A673 (cell line): ENCODE data around the gene CDCP2.

ENCODE experiments used
- EZH2 ChIP-seq: fragments of 200-600 bp; sonication (generic); IDR thresholded peaks from 2 replicates; pipeline ENCODE4 v1.6.1; 2017; ENCODE audit warnings: borderline replicate concordance, low read depth, mild to moderate bottlenecking, mixed read lengths, antibody characterized with exemption, low read length; ENCODE audit not compliant: poor library complexity, severe bottlenecking
- TF ChIP-seq, protein P1 (sequence below): fragments of 300-800, 200-600 bp; sonication (generic); conservative IDR thresholded peaks from 2 replicates; pipeline ENCODE4 v1.5.1; 2017; ENCODE audit warnings: low read depth, mild to moderate bottlenecking, antibody characterized with exemption, low read length, moderate library complexity, mixed read lengths

DNA sequence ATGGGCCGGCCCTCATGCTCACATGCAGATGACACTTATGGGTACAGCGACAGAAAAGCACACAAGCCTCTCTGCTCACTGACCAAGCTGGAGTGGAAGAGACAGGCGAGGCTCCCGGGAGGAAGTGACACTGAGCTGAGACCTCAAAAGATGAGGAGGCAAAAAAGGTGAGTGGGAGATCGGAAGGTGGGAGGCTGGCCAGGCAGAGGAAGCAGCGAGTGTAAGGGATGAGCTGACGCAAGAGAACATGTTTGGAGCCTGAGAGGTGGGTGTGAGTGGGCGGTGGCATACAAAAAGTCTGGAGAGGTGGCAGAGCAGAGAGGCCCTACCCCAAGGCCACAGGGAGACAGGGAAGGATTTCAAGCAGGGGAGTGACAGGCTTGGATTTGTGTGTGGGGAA lies 18.2 kb upstream of the CDCP2 start:
- TF ChIP-seq, protein P1, sequence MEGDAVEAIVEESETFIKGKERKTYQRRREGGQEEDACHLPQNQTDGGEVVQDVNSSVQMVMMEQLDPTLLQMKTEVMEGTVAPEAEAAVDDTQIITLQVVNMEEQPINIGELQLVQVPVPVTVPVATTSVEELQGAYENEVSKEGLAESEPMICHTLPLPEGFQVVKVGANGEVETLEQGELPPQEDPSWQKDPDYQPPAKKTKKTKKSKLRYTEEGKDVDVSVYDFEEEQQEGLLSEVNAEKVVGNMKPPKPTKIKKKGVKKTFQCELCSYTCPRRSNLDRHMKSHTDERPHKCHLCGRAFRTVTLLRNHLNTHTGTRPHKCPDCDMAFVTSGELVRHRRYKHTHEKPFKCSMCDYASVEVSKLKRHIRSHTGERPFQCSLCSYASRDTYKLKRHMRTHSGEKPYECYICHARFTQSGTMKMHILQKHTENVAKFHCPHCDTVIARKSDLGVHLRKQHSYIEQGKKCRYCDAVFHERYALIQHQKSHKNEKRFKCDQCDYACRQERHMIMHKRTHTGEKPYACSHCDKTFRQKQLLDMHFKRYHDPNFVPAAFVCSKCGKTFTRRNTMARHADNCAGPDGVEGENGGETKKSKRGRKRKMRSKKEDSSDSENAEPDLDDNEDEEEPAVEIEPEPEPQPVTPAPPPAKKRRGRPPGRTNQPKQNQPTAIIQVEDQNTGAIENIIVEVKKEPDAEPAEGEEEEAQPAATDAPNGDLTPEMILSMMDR = no peak
- TF ChIP-seq EZH2 = no peak
